Lung microvascular endothelial cell (primary cell): ENCODE measurements around the gene PRSS38. TPM values are rescaled to one million over a fixed set of nuclear protein-coding genes. Genes with fewer than 3 reads are reported as not detected.

Experiments used
- DNase-seq, 2 donors: peaks; one replicate each; pipeline versions ENCODE4 v3.0.0 to v3.0.0-alpha.2; 2010; ENCODE audit warnings: low read depth in 2 of 2
- total RNA-seq: library from RNA; depleted of rRNA; stranded (reverse); fragments of >200 nt; gene quantifications from 2 replicates; pipeline ENCODE4 v1.2.1, GENCODE V29; 2014

PRSS38 gene
- total RNA-seq, 1 donor from 2014 or later = not detected

DNA sequence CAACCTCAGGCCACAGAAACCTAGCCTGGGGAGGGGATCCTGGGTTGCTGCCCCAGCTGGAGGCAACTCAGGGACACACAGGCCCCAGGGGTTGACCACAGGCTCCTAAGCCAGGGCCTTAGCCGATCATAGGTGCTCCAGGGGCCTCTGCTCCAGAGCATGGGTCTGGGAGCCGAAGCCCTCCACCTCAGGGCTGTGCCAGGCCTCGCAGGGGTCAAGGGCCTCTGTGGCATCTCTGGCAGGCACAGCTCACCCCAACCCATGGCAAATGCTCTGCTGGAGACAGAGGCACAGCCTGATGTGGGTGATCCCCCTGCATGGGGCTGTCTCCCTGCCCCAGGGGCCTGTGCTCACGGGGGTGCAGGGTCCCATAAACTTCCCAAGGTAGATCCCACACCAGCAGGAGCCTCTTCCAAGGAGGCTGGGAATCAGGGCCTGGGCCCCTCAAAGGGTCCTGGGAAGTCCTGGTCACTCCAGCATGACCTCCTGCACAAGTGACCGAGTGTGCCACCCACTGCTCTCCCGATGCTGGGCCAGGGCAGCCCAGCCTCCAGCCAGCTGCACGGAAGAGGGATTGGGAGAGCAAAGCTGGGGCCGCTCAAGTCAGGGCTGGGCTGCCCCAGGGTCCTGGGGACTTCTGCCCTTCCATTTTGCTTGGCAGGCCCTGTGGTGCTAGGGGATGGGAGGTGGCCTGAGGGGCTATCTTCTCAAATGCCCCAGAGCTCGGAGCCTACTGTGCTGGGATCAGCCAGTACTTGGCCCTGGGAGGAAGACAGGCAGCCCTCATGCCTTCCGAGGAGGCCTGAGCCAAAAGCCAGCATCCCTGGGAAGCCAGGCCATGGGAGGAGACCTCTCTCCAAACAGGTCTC is 22.2 kb upstream of the PRSS38 start:
- DNase-seq = no peak

DNA sequence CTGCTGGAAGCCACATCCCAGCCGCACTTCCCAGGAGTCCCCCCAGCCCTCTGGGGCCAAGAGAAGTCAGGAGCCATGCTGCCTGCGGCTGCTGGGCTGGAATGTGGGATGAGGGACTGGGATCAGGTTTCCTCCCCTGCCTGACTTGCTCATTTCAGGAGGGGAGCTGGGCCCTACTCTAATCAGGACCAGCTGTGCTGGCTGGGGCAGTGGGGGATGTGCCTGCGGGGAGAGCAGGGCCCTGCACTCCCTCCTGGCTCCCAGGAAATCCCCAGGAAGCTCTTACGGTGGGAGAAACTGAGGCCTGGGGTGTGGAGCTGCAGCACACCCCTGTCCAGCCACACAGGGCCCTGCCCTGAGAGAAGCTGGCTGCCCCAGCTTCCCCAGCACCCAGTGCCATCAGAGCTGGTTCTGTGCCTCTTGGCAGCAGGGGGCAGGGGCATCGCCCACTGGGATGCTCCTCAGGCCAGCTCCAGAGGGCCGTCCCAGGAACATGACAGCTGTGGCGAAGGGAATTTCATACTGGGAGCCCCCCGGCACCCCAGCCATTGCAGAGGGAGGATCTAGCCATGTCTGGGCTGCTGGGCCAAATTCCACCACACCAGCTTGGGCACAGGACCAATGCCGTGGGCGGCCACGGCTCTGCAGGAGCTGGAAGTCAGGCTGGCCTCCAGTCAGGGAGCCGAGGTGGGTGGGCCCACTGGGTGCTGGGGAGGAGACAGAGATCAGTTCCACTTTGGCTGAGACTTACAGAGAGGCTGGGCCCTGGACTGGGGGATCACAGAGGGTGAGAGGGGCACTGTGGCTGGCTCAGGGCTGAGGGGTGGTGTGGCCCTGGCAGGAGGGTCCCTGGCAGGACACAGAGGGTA is 21.3 kb upstream of the PRSS38 start:
- no peak for DNase-seq

- DNase-seq = no peak
Observed at GRCh38 chr1:227794817-227795192, 20.7 kb upstream of the PRSS38 start.

GRCh38 chr1:227795732-227796131 is 19.7 kb upstream of the PRSS38 start:
- DNase-seq = no peak

GRCh38 chr1:227796359-227796915 is 19.0 kb upstream of the PRSS38 start:
- DNase-seq = no peak

DNA sequence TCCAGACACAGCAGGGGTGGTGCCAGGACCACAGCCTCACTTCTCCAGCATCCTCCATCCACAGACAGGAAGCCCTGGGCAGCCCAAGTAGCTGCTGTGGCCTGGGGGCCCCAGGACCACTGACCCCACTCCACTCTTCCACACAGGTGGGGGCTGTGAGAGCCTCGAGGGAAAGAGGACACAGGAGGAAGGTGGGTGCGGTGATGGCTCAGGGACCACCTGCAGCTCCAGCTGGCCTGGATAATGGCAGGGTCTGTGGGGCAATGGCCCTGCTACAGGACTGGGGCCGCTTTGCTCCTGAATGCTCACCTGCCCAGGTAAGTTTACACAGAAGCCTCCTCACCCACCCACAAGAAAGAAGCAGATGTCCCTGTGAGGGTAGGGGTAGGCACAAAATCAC is 18.3 kb upstream of the PRSS38 start:
- DNase-seq = no peak

DNA sequence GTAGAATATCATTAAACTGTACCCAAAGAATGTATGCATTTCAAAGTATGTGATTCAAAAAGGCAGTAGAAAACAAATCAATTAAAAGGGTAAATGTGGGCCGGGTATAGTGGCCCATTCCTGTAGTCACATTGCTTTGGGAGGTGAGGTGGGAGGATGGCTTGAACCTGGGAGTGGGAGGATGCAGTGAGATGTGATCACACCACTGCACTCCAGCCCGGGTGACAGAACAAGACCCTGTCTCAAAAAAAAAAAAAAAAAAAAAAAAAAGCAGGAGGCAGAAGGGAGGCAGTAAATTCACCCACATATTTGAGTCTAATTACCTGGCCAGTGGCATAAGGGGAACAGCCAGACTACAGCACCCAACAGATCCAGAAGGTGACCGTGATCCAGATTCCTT is 17.9 kb upstream of the PRSS38 start:
- no peak for DNase-seq

- DNase-seq = no peak
Observed at GRCh38 chr1:227798078-227798802, 17.2 kb upstream of the PRSS38 start.

- no peak for DNase-seq
Observed at GRCh38 chr1:227799756-227800155, 15.7 kb upstream of the PRSS38 start.

GRCh38 chr1:227803933-227804332 is 11.5 kb upstream of the PRSS38 start:
- no peak for DNase-seq

GRCh38 chr1:227805606-227806197 is 9.8 kb upstream of the PRSS38 start:
- DNase-seq = peak in 1 of 2 donors; percentile 74

- DNase-seq = no peak
Observed at GRCh38 chr1:227808566-227808965, 6.9 kb upstream of the PRSS38 start.

- DNase-seq = no peak
Observed at GRCh38 chr1:227809026-227809425, 6.4 kb upstream of the PRSS38 start.

DNA sequence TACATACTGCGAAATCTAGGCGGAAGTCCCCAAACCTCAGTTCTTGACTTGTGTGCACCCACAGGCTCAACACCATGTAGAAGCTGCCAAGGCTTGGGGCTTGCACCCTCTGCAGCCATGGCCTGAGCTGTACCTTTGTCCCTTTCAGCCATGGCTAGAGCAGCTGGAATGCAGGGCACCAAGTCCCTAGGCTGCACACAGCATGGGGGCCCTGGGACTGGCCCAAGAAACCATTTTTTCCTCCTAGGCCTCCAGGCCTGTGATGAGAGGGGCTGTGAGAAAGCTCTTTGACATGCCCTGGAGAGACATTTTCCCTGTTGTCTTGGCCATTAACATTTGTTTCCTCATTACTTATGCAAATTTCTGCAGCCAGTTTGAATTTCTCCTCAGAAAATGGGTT is 1.5 kb upstream of the PRSS38 start:
- DNase-seq = no peak

- no peak for DNase-seq
Observed at GRCh38 chr1:227816750-227817446, 1.4 kb downstream of the PRSS38 start.

DNA sequence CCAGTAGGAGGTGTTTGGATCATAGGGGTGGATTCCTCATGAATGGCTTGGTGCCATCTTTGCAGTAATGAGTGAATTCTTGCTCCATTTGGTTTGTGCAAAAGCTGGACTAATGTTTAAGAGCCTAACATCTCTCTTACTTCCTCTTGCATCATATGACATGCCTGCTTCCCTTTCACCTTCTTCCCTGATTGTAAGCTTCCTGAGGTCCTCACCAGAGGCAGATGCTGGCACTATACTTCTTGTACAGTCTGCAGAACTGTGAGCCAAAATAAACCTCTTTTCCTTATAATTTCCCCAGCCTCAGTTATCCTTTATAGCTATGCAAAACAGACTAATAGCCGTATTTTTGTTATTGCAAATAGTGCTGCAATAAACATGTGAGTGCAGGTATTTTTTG is 8.1 kb downstream of the PRSS38 start:
- no peak for DNase-seq

GRCh38 chr1:227824204-227824603 is 8.7 kb downstream of the PRSS38 start:
- no peak for DNase-seq

DNA sequence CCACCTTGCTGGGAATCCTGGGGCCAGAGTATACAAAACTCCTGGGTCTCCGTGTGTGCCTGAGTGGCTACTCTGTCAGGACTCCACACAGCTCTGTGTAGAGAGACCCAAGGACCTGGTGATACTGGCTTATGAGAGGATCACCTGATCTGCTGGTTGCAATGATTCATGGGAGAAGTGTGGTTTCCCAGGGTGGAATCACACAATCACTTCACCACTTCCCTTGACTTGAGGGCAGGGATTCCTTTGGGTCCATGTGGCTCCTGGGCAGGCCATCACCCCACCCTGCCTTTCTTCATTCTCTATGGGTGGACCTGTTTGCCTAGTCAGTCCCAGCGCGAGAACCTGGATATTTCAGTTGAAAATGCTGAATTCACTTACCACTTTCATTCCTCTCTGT is 13.3 kb downstream of the PRSS38 start:
- DNase-seq = no peak

DNA sequence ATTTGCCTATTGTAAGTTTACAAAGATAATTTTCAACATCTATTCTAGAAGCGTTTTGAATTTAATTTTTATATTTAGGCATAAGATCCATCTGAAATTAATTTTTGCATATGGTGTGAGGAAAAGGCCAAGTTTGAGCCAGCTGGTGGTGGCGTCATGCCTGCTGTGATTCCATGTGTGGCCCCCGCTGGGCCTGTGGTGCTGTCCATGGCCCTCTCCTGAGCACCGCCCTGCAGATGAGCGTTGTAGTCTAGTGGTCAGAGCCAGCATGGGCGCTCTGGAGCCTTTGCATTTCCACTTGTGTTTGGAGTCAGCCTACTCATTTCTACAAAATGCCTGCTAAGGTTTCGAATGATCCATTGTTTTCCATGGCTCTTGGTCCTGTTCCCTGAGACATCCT is 22.7 kb downstream of the PRSS38 start:
- DNase-seq = no peak

- no peak for DNase-seq
Observed at GRCh38 chr1:227841096-227841495, 25.6 kb downstream of the PRSS38 start.
